HUDEP-2 (cell line): ENCODE data around the gene NLRP9.

Source experiments
- DNase-seq, 76 experiments: peaks; one replicate each; lab custom pipeline; 2025; ENCODE audit not compliant: unreplicated experiment in 76 of 76; lab: John Stamatoyannopoulos, UW

The NLRP9 gene

GRCh38 chr19:55704494-55705245, 33.5 kb downstream of the NLRP9 start:
- peak in 10 of 76 experiments; percentile 4 to 29 (median 11) for DNase-seq

GRCh38 chr19:55703790-55704215, 34.4 kb downstream of the NLRP9 start:
- peak in 6 of 76 experiments; percentile 8 to 37 (median 17) for DNase-seq

- DNase-seq: peak in 70 of 76 experiments; percentile 20 to 83 (median 58)
These were observed 36.0 kb downstream of the NLRP9 start for GRCh38 chr19:55702131-55702627.

- DNase-seq: no peak
These were observed 37.4 kb downstream of the NLRP9 start for GRCh38 chr19:55700813-55701212.

DNA sequence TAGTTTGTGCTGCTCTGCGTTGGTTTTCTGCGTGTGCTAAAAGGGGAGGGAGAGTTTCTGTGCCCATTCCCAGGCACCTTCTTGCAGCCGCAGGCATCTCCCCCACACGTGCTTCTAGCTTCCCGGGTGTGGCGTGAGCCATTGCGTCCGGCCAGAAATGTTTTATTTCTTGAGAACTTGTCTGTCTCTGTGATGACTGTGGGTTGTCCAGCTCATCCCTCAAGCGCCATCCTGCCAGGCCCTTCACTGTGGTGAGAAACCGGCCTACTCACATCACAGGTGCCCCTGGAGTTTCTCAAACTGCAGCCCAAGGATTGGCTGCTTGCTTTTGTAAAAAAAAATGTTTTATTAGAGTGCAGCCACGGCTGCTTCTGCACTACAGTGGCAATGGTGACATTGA, 39.0 kb downstream of the NLRP9 start:
- no peak for DNase-seq

GRCh38 chr19:55698256-55698655, 39.9 kb downstream of the NLRP9 start:
- no peak for DNase-seq

DNA sequence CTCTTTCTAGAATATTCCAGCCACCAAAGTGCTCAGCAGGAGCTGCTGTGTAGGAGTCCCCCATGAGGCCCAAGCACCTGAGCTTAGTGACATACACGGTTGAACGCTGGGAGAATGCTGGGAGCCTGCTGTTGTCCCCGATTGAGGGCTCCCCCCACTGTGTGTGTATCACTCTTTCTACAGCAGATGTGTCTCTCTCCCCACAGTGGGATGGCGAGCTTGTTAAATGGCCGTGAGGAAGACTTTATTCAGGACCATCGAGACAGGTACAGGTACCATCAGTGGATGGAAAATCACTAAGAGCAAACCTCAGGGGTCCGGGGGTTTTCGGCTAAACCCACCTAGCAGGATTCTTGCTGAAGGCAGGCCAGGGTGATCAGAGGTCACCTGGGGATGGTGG, 40.5 kb downstream of the NLRP9 start:
- DNase-seq: no peak

GRCh38 chr19:55697069-55697440, 41.1 kb downstream of the NLRP9 start:
- DNase-seq: no peak

GRCh38 chr19:55696301-55697068, 41.7 kb downstream of the NLRP9 start:
- no peak for DNase-seq

GRCh38 chr19:55695511-55696290, 42.5 kb downstream of the NLRP9 start:
- no peak for DNase-seq

GRCh38 chr19:55694656-55695491, 43.3 kb downstream of the NLRP9 start:
- DNase-seq: no peak

DNA sequence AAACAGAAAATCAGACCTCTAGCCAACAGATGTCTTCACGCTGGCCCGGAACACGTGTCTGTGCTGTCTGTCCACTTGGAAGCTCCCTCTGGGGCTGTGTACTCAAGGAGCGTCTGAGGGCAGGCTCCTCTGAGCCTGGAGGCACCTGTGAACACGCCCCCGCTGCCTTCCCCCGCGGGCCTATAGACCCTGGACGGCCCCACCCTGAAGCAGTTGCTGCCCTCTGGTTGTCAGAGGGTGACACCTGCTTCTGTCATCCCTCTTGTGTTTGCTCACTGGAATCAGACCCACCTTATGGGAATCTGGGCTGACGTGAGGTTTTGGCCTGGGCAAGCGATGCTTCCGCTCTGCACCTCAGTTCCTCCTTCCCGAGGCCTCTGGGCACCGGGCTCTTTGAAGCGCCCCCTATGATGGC, 44.0 kb downstream of the NLRP9 start:
- no peak for DNase-seq

DNA sequence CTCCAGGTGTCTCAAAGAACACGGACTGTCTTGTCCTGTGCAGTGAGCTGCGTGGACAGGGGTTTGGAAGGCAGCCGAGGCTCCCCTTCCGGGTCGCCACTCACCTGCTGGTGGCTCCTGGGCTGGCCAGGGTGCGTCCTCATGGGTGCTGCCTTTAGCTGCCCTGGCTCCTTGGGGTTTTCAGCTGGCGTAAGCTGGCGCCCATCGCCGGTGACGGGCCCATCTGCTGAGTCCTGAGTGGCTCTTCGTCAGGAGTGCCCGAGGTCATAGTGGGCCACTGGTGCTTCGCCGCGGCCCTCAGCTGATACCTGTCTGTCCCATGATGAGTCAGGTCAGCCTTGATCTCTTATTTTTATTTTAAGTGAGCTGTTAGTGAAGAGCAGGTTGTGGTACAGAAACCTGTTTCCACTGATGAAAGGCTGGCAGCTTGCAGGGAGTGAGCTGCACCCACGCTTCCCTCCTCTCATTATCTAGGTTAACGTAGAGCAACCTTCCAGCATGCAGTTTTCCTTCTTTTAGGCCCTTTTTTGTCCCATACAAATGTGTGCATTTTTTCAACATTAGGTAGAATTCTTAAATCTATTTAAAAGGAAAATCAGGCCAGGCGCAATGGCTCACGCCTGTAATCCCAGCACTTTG, 44.7 kb downstream of the NLRP9 start:
- no peak for DNase-seq

DNA sequence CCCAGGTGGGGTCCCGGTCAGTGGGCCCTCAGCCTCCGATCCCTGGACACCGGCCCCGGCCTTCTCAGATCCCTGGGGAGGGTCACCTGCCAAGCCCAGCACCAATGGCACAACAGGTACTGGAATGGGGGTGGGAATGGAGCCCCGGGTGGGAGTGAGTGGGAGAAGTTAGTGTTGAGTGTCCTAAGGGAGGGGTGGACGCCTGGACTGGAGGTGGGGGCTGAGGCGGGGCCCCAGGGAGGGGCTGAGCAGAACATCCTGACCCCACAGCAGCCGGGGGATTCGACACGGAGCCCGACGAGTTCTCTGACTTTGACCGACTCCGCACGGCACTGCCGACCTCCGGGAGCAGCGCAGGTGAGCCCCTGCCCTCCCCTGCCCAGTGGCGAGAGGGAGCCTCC, 45.5 kb downstream of the NLRP9 start:
- no peak for DNase-seq

GRCh38 chr19:55691561-55692481, 46.4 kb downstream of the NLRP9 start:
- DNase-seq: no peak

DNA sequence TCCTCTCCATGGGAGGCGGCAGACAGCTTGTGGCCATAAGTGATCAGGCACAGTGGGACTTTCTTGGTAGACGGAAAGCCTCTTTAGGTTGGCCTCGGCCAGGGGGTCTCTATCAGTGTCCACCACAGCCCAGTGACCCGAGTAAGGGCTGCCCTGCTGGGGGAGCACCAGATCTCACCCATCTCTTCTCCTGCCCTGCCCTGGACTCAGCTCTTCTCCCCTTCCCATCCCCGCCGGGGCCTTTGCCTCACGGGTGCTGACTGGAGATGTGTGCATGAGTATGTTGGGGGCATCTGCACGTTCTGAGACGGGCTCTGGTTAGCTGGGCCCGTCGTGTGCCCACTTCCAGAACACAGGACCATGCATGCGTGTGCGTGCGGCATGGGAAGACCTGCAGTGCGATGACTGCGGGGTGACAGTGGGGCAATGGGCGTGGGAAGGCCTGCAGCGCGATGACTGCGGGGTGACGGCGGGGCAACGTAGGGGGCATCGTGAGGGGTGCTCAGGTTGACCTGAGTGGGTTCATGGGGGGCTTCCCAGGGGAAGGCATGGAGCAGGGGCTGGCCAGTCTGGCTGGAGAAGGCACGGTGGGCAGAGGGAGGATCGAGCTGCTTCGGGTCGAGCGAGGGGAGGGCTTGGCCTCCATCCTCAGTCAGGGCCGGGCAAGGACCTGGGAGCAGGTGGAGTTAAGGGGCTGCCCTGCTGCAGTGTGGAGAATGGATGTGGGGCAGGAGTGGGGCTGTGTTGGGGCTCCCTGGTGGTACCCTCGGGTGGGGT, 47.2 kb downstream of the NLRP9 start:
- DNase-seq: no peak

GRCh38 chr19:55690109-55690768, 48.0 kb downstream of the NLRP9 start:
- no peak for DNase-seq
